Bronchial epithelial cell (primary cell): ENCODE results near the gene SIRPG. TPM values are rescaled to one million over a fixed set of nuclear protein-coding genes. Genes with fewer than 3 reads are reported as not detected.
A peak's percentile ranks its signal among the peaks of the same experiment; 100 is the strongest.
"Not testable (repeated sequence)": the region's sequence is repeated elsewhere in the genome, so short reads cannot be mapped to it uniquely, and the experiment has no call there.

Experiments used
- DNase-seq: peaks from one replicate; pipeline ENCODE4 v3.0.0-alpha.2; 2010; ENCODE audit warnings: low read depth
- FAIRE-seq: peaks from 2 replicates; lab custom pipeline; 2011; peaks lifted over from hg19 to GRCh38; lab: Jason Lieb, UNC
- H3K27me3 ChIP-seq: 2 replicates; pipeline ENCODE4 v1.5.1; 2011; ENCODE audit warnings: low read length; ENCODE audit not compliant: control insufficient read depth, insufficient read depth
- H3K36me3 ChIP-seq: 2 replicates; pipeline ENCODE4 v1.5.1; 2011; ENCODE audit warnings: low read length; ENCODE audit not compliant: control insufficient read depth, insufficient read depth
- H3K4me3 ChIP-seq: 2 replicates; pipeline ENCODE4 v1.5.1; 2011; ENCODE audit warnings: mild to moderate bottlenecking, low read depth, low read length, control low read depth
- CTCF ChIP-seq: IDR thresholded peaks from 2 replicates; pipeline ENCODE4 v1.5.1; 2011; ENCODE audit warnings: mild to moderate bottlenecking, moderate library complexity, low read length, control low read depth, inconsistent platforms; ENCODE audit not compliant: insufficient read depth, severe bottlenecking
- total RNA-seq: library from RNA; depleted of rRNA; stranded (reverse); fragments of >200 nt; gene quantifications from 2 replicates; pipeline ENCODE4 v1.2.1, GENCODE V29; 2014

SIRPG gene
- not detected in 2 replicates for total RNA-seq

GRCh38 chr20:1657556-1658334 is at the start of gene SIRPG:
Gene SIRPG (minus strand): TSS chr20:1657779. CDS start chr20:1657714, 65 bp downstream.
- no peak for DNase-seq
- no peak for TF ChIP-seq CTCF
- H3K36me3 ChIP-seq = no peaks in the 10 kb centered on the region
- H3K27me3 ChIP-seq = no peaks in the 10 kb centered on the region
- no peak within 1 kb of the TSS for H3K4me3 ChIP-seq
- no peak for FAIRE-seq

- not testable (repeated sequence) for H3K4me3 ChIP-seq, FAIRE-seq, DNase-seq, H3K36me3 ChIP-seq, H3K27me3 ChIP-seq
Measured at GRCh38 chr20:1706887-1707286, 49.3 kb upstream of the SIRPG start.

GRCh38 chr20:1706079-1706478 is 48.5 kb upstream of the SIRPG start:
- Histone ChIP-seq H3K4me3 (no peak overlapping the region), H3K27me3 (peaks cover 1% of the 10 kb centered on the region), H3K36me3 (no peaks in the 10 kb centered on the region)
- no peak for DNase-seq
- no peak for FAIRE-seq
- no peak for TF ChIP-seq CTCF

GRCh38 chr20:1702855-1703254 is 45.3 kb upstream of the SIRPG start:
- DNase-seq (no peak), FAIRE-seq (no peak)
- no peak overlapping the region for H3K4me3 ChIP-seq
- H3K27me3 ChIP-seq = peaks cover 4% of the 10 kb centered on the region
- no peaks in the 10 kb centered on the region for H3K36me3 ChIP-seq
- no peak for TF ChIP-seq CTCF

- Histone ChIP-seq H3K4me3 (no peak overlapping the region), H3K27me3 (peaks cover 4% of the 10 kb centered on the region), H3K36me3 (no peaks in the 10 kb centered on the region)
- no peak for TF ChIP-seq CTCF
- FAIRE-seq (peak; percentile 18), DNase-seq (no peak)
Measured at GRCh38 chr20:1702328-1702727, 44.7 kb upstream of the SIRPG start.

- TF ChIP-seq CTCF = no peak
- no peak overlapping the region for H3K4me3 ChIP-seq
- DNase-seq = peak; percentile 2
- peaks cover 7% of the 10 kb centered on the region for H3K27me3 ChIP-seq
- FAIRE-seq = no peak
- H3K36me3 ChIP-seq = no peaks in the 10 kb centered on the region
Measured at GRCh38 chr20:1700990-1701389, 43.4 kb upstream of the SIRPG start.
